ENCODE measurements around the gene COX7A1.

- TF ChIP-seq POLR2A (IDR thresholded peaks at IDR 0.05): no peak
- TF ChIP-seq CTCF (IDR thresholded peaks at IDR 0.05): no peak
These were observed 38.1 kb downstream of the COX7A1 start for GRCh38 chr19:36113894-36114720.

Measured in heart left ventricle (tissue), 13 donors.